GM12864 (cell line): Measurements from ENCODE around the gene CEP72.

Experiments used
- DNase-seq: peaks from one replicate; pipeline ENCODE4 v3.0.0-alpha.2; 2011; ENCODE audit warnings: low read depth
- H3K4me3 ChIP-seq: 2 replicates; pipeline ENCODE4 v1.5.1; 2011; ENCODE audit warnings: mild to moderate bottlenecking, low read depth, low read length, control low read depth
- TF ChIP-seq, protein P1 (sequence below): IDR thresholded peaks from 2 replicates; pipeline ENCODE4 v1.5.1; 2011; ENCODE audit warnings: low read depth, mild to moderate bottlenecking, moderate library complexity, low read length, control low read depth, inconsistent platforms; ENCODE audit errors: missing control alignments

Gene CEP72

GRCh38 chr5:669111-669841 is 57.1 kb downstream of the CEP72 start:
- DNase-seq: no peak
- H3K4me3 ChIP-seq: no peak overlapping the region
- TF ChIP-seq, protein P1, sequence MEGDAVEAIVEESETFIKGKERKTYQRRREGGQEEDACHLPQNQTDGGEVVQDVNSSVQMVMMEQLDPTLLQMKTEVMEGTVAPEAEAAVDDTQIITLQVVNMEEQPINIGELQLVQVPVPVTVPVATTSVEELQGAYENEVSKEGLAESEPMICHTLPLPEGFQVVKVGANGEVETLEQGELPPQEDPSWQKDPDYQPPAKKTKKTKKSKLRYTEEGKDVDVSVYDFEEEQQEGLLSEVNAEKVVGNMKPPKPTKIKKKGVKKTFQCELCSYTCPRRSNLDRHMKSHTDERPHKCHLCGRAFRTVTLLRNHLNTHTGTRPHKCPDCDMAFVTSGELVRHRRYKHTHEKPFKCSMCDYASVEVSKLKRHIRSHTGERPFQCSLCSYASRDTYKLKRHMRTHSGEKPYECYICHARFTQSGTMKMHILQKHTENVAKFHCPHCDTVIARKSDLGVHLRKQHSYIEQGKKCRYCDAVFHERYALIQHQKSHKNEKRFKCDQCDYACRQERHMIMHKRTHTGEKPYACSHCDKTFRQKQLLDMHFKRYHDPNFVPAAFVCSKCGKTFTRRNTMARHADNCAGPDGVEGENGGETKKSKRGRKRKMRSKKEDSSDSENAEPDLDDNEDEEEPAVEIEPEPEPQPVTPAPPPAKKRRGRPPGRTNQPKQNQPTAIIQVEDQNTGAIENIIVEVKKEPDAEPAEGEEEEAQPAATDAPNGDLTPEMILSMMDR: peak; percentile 77

- no peak overlapping the region for H3K4me3 ChIP-seq
- TF ChIP-seq, protein P1: no peak
- no peak for DNase-seq
Measured at GRCh38 chr5:669842-670395, 57.8 kb downstream of the CEP72 start.

GRCh38 chr5:670396-671270 is 58.5 kb downstream of the CEP72 start:
- TF ChIP-seq, protein P1: no peak
- DNase-seq: no peak
- H3K4me3 ChIP-seq: no peak overlapping the region

- TF ChIP-seq, protein P1: peak; percentile 92
- H3K4me3 ChIP-seq: no peak overlapping the region
- DNase-seq: no peak
Measured at GRCh38 chr5:671459-672328, 59.6 kb downstream of the CEP72 start.

- no peak overlapping the region for H3K4me3 ChIP-seq
Measured at GRCh38 chr5:672329-673160, 60.4 kb downstream of the CEP72 start.

More at GRCh38 chr5:672329-673160, 60.4 kb downstream of the CEP72 start:
- no peak for DNase-seq
- TF ChIP-seq, protein P1: no peak
